ENCODE data around the gene ITGA2B. TPM values are rescaled to one million over a fixed set of nuclear protein-coding genes. Genes with fewer than 3 reads are reported as not detected.

ITGA2B gene
- total and polyA plus RNA-seq, 2 donors (not counting 1 experiment from before 2014, with no cell fraction given), result 0.10 to 0.66 TPM

DNA sequence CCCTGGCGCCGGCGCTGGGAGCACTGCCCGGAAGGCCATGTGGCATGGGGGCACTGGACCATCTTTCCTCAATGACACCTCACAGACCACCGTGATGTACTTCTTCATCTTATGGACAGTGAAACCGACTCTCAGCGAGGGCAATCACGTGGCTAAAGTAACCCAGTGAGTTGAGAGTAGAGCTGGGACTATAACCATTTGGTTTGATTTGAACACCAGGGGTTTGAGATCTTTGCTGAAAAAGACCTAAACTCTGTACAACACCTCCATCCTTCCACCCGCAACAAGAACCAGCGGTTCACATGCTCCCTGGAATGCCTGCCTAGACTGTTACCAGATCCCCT, 3.3 kb downstream of the ITGA2B start:
- Histone ChIP-seq H2AFZ (ENCODE audit: low read length) (no peak overlapping the region), H3K9me3 (ENCODE audit: control insufficient read depth, insufficient read depth, low read depth, low read length) (no peaks in the 10 kb centered on the region), H3K36me3 (ENCODE audit: control insufficient read depth, insufficient read depth, low read length) (no peaks in the 10 kb centered on the region), H3K9ac (ENCODE audit: insufficient read depth, low read length) (no peak overlapping the region), H3K27ac (ENCODE audit: insufficient read depth, low read length) (no peak overlapping the region), H3K79me2 (ENCODE audit: control insufficient read depth, insufficient read depth, low read length) (no peaks in the 10 kb centered on the region), H3K27me3 (ENCODE audit: control insufficient read depth, insufficient read depth, low read length) (peaks cover 29% of the 10 kb centered on the region), H3K4me2 (ENCODE audit: extremely low read depth, insufficient read depth, low read length) (peak overlapping the region; percentile 94), H3K4me1 (ENCODE audit: control insufficient read depth, extremely low read depth, insufficient read depth, low read length) (peaks cover 5% of the 10 kb centered on the region), H3K4me3 (replicated peaks in 1 of 4; ENCODE audit: control extremely low read depth in 1 of 4, insufficient read depth in 1 of 4, low read depth in 3 of 4, low read length in 4 of 4) (no peak overlapping the region), H4K20me1 (ENCODE audit: control insufficient read depth, extremely low read depth, insufficient read depth, low read length) (no peaks in the 10 kb centered on the region)
- no peak for DNase-seq (ENCODE audit: low read depth in 2 of 2)
- no peak for TF ChIP-seq EZH2 (IDR thresholded peaks at IDR 0.05; ENCODE audit: low read length, missing control alignments)
- TF ChIP-seq, protein P1, sequence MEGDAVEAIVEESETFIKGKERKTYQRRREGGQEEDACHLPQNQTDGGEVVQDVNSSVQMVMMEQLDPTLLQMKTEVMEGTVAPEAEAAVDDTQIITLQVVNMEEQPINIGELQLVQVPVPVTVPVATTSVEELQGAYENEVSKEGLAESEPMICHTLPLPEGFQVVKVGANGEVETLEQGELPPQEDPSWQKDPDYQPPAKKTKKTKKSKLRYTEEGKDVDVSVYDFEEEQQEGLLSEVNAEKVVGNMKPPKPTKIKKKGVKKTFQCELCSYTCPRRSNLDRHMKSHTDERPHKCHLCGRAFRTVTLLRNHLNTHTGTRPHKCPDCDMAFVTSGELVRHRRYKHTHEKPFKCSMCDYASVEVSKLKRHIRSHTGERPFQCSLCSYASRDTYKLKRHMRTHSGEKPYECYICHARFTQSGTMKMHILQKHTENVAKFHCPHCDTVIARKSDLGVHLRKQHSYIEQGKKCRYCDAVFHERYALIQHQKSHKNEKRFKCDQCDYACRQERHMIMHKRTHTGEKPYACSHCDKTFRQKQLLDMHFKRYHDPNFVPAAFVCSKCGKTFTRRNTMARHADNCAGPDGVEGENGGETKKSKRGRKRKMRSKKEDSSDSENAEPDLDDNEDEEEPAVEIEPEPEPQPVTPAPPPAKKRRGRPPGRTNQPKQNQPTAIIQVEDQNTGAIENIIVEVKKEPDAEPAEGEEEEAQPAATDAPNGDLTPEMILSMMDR (conservative IDR thresholded peaks at IDR 0.05 in 1 of 2, IDR thresholded peaks at IDR 0.05 in 1 of 2; ENCODE audit: low read depth in 1 of 2, low read length in 2 of 2), result no peak

DNA sequence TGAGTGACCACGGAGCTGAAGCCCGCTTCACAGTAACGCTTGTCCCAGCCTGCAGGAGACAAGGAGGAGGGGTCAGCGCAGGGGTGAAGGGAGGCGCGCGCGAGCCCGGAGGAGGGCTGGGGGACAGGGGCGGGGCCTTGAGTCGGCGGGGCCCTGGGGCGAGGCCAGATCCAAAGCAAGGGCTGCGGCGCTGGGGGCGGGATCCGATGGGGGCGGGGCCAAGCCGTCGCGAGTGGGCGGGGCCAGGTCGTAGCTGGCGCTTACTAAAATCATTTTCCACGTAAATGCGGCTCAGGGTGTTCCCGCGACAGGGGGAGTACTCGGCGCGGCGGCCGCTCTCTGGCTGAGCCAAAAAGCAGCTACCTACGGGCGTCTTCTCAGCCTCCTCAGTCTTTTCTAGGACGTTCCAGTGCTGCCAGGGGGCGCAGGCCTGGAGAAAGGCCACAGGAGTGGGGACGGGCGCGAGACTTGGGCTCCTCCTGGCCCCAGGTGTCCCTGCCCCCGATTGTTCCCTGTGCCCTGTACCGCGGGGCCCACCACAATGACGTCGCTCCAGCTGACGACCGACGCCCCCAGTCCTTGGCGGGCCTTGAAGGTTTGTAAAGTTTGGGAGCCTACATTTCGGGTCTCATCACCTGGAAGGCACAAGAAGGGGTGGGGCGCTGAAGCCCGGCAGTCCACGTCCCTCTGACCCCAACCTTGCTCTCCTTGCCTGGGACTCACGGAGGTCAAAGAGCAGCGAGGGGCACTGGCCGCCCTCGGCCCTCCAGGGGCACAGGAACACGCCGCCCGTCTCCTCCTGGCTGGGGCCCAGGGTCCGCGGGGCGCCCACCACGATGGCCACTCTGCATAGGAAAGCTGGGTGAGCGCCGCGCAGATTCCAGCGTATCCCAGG, 3.9 kb downstream of the ITGA2B start:
- Histone ChIP-seq H3K79me2 (ENCODE audit: control insufficient read depth, insufficient read depth, low read length) (no peaks in the 10 kb centered on the region), H3K4me1 (ENCODE audit: control insufficient read depth, extremely low read depth, insufficient read depth, low read length) (peaks cover 5% of the 10 kb centered on the region), H3K36me3 (ENCODE audit: control insufficient read depth, insufficient read depth, low read length) (no peaks in the 10 kb centered on the region), H3K27ac (ENCODE audit: insufficient read depth, low read length) (no peak overlapping the region), H3K9me3 (ENCODE audit: control insufficient read depth, insufficient read depth, low read depth, low read length) (no peaks in the 10 kb centered on the region), H3K9ac (ENCODE audit: insufficient read depth, low read length) (peak overlapping the region; percentile 53), H4K20me1 (ENCODE audit: control insufficient read depth, extremely low read depth, insufficient read depth, low read length) (no peaks in the 10 kb centered on the region), H3K4me3 (replicated peaks in 1 of 4; ENCODE audit: control extremely low read depth in 1 of 4, insufficient read depth in 1 of 4, low read depth in 3 of 4, low read length in 4 of 4) (peak overlapping the region; percentile 45 to 63 (median 60)), H3K27me3 (ENCODE audit: control insufficient read depth, insufficient read depth, low read length) (peaks cover 29% of the 10 kb centered on the region), H2AFZ (ENCODE audit: low read length) (peak overlapping the region; percentile 75), H3K4me2 (ENCODE audit: extremely low read depth, insufficient read depth, low read length) (peak overlapping the region; percentile 94)
- DNase-seq (ENCODE audit: low read depth in 2 of 2), result peak; percentile 61 to 70
- TF ChIP-seq, protein P1 (conservative IDR thresholded peaks at IDR 0.05 in 1 of 2, IDR thresholded peaks at IDR 0.05 in 1 of 2; ENCODE audit: low read depth in 1 of 2, low read length in 2 of 2), result peak in 1 of 2 donors; percentile 22
- no peak for TF ChIP-seq EZH2 (IDR thresholded peaks at IDR 0.05; ENCODE audit: low read length, missing control alignments)

DNA sequence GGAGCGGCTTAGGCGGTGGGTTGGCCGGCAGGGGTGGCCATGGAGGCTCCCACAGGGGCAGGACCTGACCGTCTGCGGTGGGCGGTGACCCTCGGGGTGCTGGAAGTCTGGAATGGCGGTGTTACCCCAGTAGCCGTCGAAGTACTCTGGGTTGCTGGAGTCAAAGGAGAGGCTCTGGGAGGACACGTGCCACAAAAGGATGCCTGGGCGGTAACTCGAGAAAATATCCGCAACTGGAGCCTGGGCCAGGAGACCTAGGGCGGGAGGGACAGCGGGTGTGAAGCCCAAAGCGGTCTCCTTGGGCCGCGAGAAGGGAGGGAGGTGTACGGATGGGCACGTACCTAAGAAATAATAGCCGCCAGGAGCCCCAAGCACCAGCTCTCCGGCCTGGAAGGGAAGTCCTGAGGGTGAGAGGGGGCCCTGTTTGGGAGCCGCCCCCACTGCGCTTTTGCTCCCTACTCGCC, 4.6 kb downstream of the ITGA2B start:
- Histone ChIP-seq H3K27ac (ENCODE audit: insufficient read depth, low read length) (no peak overlapping the region), H3K9me3 (ENCODE audit: control insufficient read depth, insufficient read depth, low read depth, low read length) (no peaks in the 10 kb centered on the region), H3K4me3 (replicated peaks in 1 of 4; ENCODE audit: control extremely low read depth in 1 of 4, insufficient read depth in 1 of 4, low read depth in 3 of 4, low read length in 4 of 4) (peak overlapping the region; percentile 23 to 60 (median 43)), H3K36me3 (ENCODE audit: control insufficient read depth, insufficient read depth, low read length) (no peaks in the 10 kb centered on the region), H3K4me2 (ENCODE audit: extremely low read depth, insufficient read depth, low read length) (peak overlapping the region; percentile 71), H4K20me1 (ENCODE audit: control insufficient read depth, extremely low read depth, insufficient read depth, low read length) (no peaks in the 10 kb centered on the region), H3K9ac (ENCODE audit: insufficient read depth, low read length) (no peak overlapping the region), H3K27me3 (ENCODE audit: control insufficient read depth, insufficient read depth, low read length) (peaks cover 29% of the 10 kb centered on the region), H3K79me2 (ENCODE audit: control insufficient read depth, insufficient read depth, low read length) (no peaks in the 10 kb centered on the region), H3K4me1 (ENCODE audit: control insufficient read depth, extremely low read depth, insufficient read depth, low read length) (peaks cover 5% of the 10 kb centered on the region), H2AFZ (ENCODE audit: low read length) (peak overlapping the region; percentile 68)
- no peak for TF ChIP-seq EZH2 (IDR thresholded peaks at IDR 0.05; ENCODE audit: low read length, missing control alignments)
- TF ChIP-seq, protein P1 (conservative IDR thresholded peaks at IDR 0.05 in 1 of 2, IDR thresholded peaks at IDR 0.05 in 1 of 2; ENCODE audit: low read depth in 1 of 2, low read length in 2 of 2), result no peak
- DNase-seq (ENCODE audit: low read depth in 2 of 2), result no peak
